Gastroesophageal sphincter (tissue), 3 donors: ENCODE results near the gene RAD51B.

ENCODE experiments used
- CTCF ChIP-seq, 4 experiments: fragments of 200-600 bp in 2 of 4; fragments of 450-650 bp in 2 of 4; sonication (generic) in 1 of 4; IDR thresholded peaks; one replicate each; pipeline ENCODE4 v1.5.1; 2017 to 2019; ENCODE audit warnings: antibody characterized with exemption in 4 of 4, mild to moderate bottlenecking in 2 of 4, moderate library complexity in 2 of 4
- EP300 ChIP-seq: sonication (generic); formaldehyde crosslinking; IDR thresholded peaks from one replicate; pipeline ENCODE4 v1.6.1; 2017; ENCODE audit warnings: antibody characterized with exemption, mild to moderate bottlenecking

- TF ChIP-seq CTCF (IDR thresholded peaks at IDR 0.05) (no peak), EP300 (no peak)
Observed at GRCh38 chr14:68691792-68692118, 872.2 kb downstream of the RAD51B start.
